Endothelial cell (in vitro differentiated cells): Measurements from ENCODE around the gene SST. TPM values are rescaled to one million over a fixed set of nuclear protein-coding genes. Genes with fewer than 3 reads are reported as not detected.
"Not testable (repeated sequence)": the region's sequence is repeated elsewhere in the genome, so short reads cannot be mapped to it uniquely, and the experiment has no call there.

Experiments
- DNase-seq: peaks from one replicate; pipeline ENCODE4 v3.0.0; 2021; ENCODE audit warnings: low spot score
- H3K27ac Mint-ChIP-seq: one replicate; pipeline ENCODE4 v1.8.0; 2021; ENCODE audit warnings: mixed read lengths, inconsistent platforms; ENCODE audit not compliant: unreplicated experiment
- H3K27me3 Mint-ChIP-seq: one replicate; pipeline ENCODE4 v1.8.0; 2021; ENCODE audit warnings: mild to moderate bottlenecking, moderate library complexity, mixed read lengths, inconsistent platforms; ENCODE audit not compliant: unreplicated experiment
- H3K36me3 Mint-ChIP-seq: one replicate; pipeline ENCODE4 v1.8.0; 2021; ENCODE audit warnings: mild to moderate bottlenecking, low read depth, mixed read lengths, inconsistent platforms; ENCODE audit not compliant: unreplicated experiment
- H3K4me1 Mint-ChIP-seq: one replicate; pipeline ENCODE4 v1.8.0; 2021; ENCODE audit warnings: mild to moderate bottlenecking, mixed read lengths, inconsistent platforms; ENCODE audit not compliant: unreplicated experiment
- H3K4me3 Mint-ChIP-seq: one replicate; pipeline ENCODE4 v1.8.0; 2021; ENCODE audit warnings: mild to moderate bottlenecking, mixed read lengths, inconsistent platforms; ENCODE audit not compliant: unreplicated experiment
- H3K9me3 Mint-ChIP-seq: one replicate; pipeline ENCODE4 v1.8.0; 2021; ENCODE audit warnings: mixed read lengths, inconsistent platforms; ENCODE audit not compliant: unreplicated experiment
- CTCF ChIP-seq: fragments of 200-600 bp; sonication (generic); IDR thresholded peaks from one replicate; pipeline ENCODE4 v1.5.0; 2021; ENCODE audit warnings: antibody characterized with exemption; ENCODE audit not compliant: unreplicated experiment
- total RNA-seq: library from RNA; stranded (reverse); fragmentation: NEBNext Ultra II Directional; extraction: Animal tissue kit (Norgen Biotek cat#: 25700); gene quantifications from one replicate; pipeline ENCODE4 v1.2.1, GENCODE V29; 2021; ENCODE audit not compliant: unreplicated experiment

SST gene
- total RNA-seq, 1 donor from 2014 or later: not detected

DNA sequence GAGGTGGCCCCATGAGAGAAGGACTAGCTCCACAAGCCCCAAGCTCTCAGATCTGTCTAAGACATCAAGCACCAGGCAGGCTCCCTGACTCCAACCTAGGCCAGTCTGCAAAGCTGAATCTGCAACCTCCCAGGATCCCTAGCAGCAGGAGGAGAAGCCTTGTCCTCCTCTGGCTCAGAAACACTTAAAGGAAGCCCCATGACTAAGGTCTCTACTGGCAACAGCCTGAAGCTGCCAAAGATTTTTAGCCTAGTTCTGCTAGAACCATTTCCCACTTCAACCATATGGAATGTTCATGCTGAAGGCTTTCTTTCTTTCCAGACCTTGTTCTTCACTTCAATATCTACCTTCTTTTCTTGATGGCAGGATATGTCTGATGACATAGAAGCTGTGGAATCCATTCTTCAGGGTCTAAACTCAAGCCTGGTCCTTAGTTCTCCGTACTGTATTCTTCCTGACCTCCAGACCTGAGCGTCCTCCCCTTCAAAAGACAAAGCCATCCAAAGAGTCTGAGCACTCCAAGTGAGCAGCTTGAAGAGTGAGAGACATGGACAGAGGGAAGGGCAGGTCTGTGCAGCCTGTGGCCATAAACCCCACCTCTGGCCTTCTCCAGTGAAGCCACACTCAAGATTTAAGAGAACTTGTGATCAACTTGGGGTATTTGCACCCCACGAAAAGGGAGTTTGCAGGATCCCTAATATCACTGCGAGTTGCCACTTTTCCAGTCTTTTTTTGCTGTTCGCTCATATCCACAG, 23.1 kb downstream of the SST start:
- Mint-ChIP-seq H3K9me3 (no peaks in the 10 kb centered on the region), H3K27me3 (no peaks in the 10 kb centered on the region), H3K27ac (no peak overlapping the region), H3K36me3 (peaks cover 3% of the 10 kb centered on the region), H3K4me1 (no peaks in the 10 kb centered on the region), H3K4me3 (no peak overlapping the region)
- DNase-seq: no peak
- no peak for TF ChIP-seq CTCF

- not testable (repeated sequence) for H3K36me3 Mint-ChIP-seq, H3K9me3 Mint-ChIP-seq, H3K27me3 Mint-ChIP-seq, H3K27ac Mint-ChIP-seq, DNase-seq, H3K4me1 Mint-ChIP-seq, H3K4me3 Mint-ChIP-seq
Observed at GRCh38 chr3:187645379-187645778, 24.8 kb downstream of the SST start.

DNA sequence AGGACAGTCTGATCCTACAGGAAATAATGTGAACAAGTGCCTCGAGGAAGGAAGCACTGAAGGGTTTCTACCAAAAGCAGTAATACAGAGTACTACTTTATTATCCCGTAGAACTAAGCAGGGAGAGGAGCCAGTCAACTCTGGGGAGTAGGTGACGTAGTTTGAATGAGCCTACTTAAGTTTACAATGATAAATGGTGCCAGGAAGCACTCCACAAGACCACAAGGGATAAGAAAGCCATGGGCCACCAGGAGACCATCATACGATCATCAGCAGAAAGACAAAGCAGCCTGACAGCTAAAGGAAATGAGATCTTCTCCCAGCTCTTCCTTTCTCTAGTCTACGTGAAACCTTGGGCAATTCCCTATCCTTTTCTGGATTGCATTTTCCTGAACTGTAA, 27.3 kb downstream of the SST start:
- no peaks in the 10 kb centered on the region for H3K9me3 Mint-ChIP-seq
- H3K36me3 Mint-ChIP-seq: no peaks in the 10 kb centered on the region
- H3K27ac Mint-ChIP-seq: no peak overlapping the region
- H3K4me3 Mint-ChIP-seq: no peak overlapping the region
- no peak for DNase-seq
- TF ChIP-seq CTCF: no peak
- H3K4me1 Mint-ChIP-seq: no peaks in the 10 kb centered on the region
- no peaks in the 10 kb centered on the region for H3K27me3 Mint-ChIP-seq

DNA sequence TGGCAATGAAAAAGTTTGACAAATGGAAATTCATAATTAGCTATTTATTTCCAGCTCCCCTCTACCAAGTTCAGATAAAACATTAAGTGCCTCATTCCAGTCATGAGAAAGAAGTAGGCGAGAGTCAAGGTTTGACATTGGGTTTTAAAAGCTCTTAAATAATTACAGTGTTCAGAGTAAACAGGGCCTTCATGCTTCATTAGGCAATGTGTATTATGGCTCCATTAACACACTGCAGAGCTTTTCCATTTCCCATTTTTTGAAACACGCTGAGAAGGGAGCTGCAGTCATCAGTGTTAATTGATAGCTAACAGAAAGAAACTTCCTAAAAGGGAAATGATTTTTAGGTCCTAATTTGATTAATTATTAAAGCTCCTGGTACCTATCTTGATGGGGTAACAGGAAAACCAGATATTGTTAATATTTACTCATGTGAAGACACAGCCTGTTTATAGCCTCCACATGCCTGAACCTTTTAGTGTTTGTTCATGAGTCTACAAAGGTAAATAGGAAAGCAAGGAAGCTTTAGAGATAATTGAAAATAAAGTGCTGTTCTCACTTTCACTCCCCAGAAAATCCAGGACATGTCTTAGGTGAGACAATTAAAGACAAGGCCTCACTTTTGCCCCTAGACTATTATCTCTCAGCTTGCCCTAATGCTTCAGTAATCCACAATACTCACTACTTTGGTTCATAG, 28.7 kb downstream of the SST start:
- H3K4me1 Mint-ChIP-seq: no peaks in the 10 kb centered on the region
- H3K27ac Mint-ChIP-seq: no peak overlapping the region
- TF ChIP-seq CTCF: no peak
- no peaks in the 10 kb centered on the region for H3K36me3 Mint-ChIP-seq
- no peaks in the 10 kb centered on the region for H3K9me3 Mint-ChIP-seq
- no peaks in the 10 kb centered on the region for H3K27me3 Mint-ChIP-seq
- H3K4me3 Mint-ChIP-seq: no peak overlapping the region
- DNase-seq: no peak

DNA sequence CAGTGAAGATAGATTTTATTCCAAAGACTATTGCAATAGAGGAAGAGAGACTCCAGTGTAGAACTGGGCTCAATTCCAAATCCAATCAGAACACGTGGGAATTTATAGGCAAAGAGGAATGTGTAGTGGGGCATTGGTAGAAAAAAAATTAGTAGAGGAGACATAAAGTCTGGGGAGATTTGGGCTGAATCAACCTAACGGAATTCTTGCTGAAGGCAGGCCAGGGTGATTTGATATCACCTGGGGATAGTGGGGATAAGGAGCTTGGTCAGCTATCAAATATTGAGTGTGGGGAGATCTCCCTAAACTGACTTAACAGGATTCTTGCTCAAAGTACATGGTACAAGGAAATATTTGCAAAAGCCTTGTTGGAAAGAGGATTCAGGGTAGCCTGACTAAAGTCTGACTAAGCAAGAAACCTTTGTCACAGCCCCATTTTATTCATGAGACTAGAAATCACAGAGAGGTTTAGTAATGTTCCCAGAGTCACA, 29.6 kb downstream of the SST start:
- Mint-ChIP-seq H3K27ac (no peak overlapping the region), H3K9me3 (no peaks in the 10 kb centered on the region), H3K4me3 (no peak overlapping the region), H3K27me3 (no peaks in the 10 kb centered on the region), H3K4me1 (no peaks in the 10 kb centered on the region), H3K36me3 (no peaks in the 10 kb centered on the region)
- DNase-seq: no peak
- no peak for TF ChIP-seq CTCF
